A673 (cell line): ENCODE results near the gene MAPK8IP3. TPM values are rescaled to one million over a fixed set of nuclear protein-coding genes. Genes with fewer than 3 reads are reported as not detected.

ENCODE experiments used
- BruUV-seq: library from RNA; stranded (reverse); fragments of 400-500 nt; replicated peaks from 2 replicates; lab custom pipeline; 2021; lab: Mats Ljungman, UMichigan
- CTCF ChIA-PET: fragments of 300-600 bp; sonication (Branson Sonifier 250); formaldehyde crosslinking; loops from one replicate; lab custom pipeline; 2022; ENCODE audit warnings: antibody characterized with exemption; lab: Charles Lee
- POLR2A ChIA-PET: fragments of 300-600 bp; sonication (Branson Sonifier 250); formaldehyde crosslinking; loops from one replicate; lab custom pipeline; 2022; ENCODE audit warnings: antibody characterized with exemption; ENCODE audit not compliant: low non-redundant PET; lab: Charles Lee
- DNase-seq: peaks from one replicate; pipeline ENCODE4 v3.0.0-alpha.2; 2015; ENCODE audit warnings: low spot score
- H3K27ac ChIP-seq: fragments of 200-600 bp; sonication (generic); 2 replicates; pipeline ENCODE4 v1.5.1; 2016; ENCODE audit warnings: mixed run types, low read depth, mild to moderate bottlenecking, mixed read lengths, antibody characterized with exemption, low read length; ENCODE audit not compliant: poor library complexity, severe bottlenecking
- H3K27me3 ChIP-seq: fragments of 200-600 bp; sonication (generic); replicated peaks from 2 replicates; pipeline ENCODE4 v1.6.1; 2017; ENCODE audit warnings: mixed run types, low read depth, mild to moderate bottlenecking, mixed read lengths, antibody characterized with exemption, low read length; ENCODE audit not compliant: insufficient read depth, poor library complexity
- H3K36me3 ChIP-seq: fragments of 200-600 bp; sonication (generic); 2 replicates; pipeline ENCODE4 v1.6.1; 2016; ENCODE audit warnings: mixed run types, mild to moderate bottlenecking, mixed read lengths, antibody characterized with exemption, low read length; ENCODE audit not compliant: insufficient read depth, poor library complexity, severe bottlenecking
- H3K4me1 ChIP-seq: fragments of 200-600 bp; sonication (generic); 2 replicates; pipeline ENCODE4 v1.6.1; 2017; ENCODE audit warnings: mixed run types, mild to moderate bottlenecking, mixed read lengths, antibody characterized with exemption, low read length; ENCODE audit not compliant: insufficient read depth, poor library complexity, severe bottlenecking
- H3K4me3 ChIP-seq: fragments of 200-600 bp; sonication (generic); 2 replicates; pipeline ENCODE4 v1.5.1; 2016; ENCODE audit warnings: low read depth, mixed run types, mild to moderate bottlenecking, mixed read lengths, low read length; ENCODE audit not compliant: poor library complexity, severe bottlenecking
- H3K9me3 ChIP-seq: fragments of 200-600 bp; sonication (generic); 2 replicates; pipeline ENCODE4 v1.6.1; 2016; ENCODE audit warnings: mixed run types, low read depth, mild to moderate bottlenecking, mixed read lengths, antibody characterized with exemption, low read length; ENCODE audit not compliant: poor library complexity, severe bottlenecking
- CTCF ChIP-seq: fragments of 300-800, 200-600 bp; sonication (generic); conservative IDR thresholded peaks from 2 replicates; pipeline ENCODE4 v1.5.1; 2017; ENCODE audit warnings: low read depth, mild to moderate bottlenecking, antibody characterized with exemption, low read length, moderate library complexity, mixed read lengths
- EZH2 ChIP-seq: fragments of 200-600 bp; sonication (generic); IDR thresholded peaks from 2 replicates; pipeline ENCODE4 v1.6.1; 2017; ENCODE audit warnings: borderline replicate concordance, low read depth, mild to moderate bottlenecking, mixed read lengths, antibody characterized with exemption, low read length; ENCODE audit not compliant: poor library complexity, severe bottlenecking
- intact Hi-C: fragments of 100-400 bp; cut with micrococcal nuclease; formaldehyde crosslinking; loops from one replicate; pipeline ENCODE4 v1.10.0; 2022; ENCODE audit not compliant: unreplicated experiment
- total RNA-seq: library from RNA; stranded (reverse); gene quantifications from 2 replicates; pipeline ENCODE4 v1.2.3, GENCODE V29; 2021

The MAPK8IP3 gene
- total RNA-seq, 1 experiment from 2014 or later: 69.2 TPM

DNA sequence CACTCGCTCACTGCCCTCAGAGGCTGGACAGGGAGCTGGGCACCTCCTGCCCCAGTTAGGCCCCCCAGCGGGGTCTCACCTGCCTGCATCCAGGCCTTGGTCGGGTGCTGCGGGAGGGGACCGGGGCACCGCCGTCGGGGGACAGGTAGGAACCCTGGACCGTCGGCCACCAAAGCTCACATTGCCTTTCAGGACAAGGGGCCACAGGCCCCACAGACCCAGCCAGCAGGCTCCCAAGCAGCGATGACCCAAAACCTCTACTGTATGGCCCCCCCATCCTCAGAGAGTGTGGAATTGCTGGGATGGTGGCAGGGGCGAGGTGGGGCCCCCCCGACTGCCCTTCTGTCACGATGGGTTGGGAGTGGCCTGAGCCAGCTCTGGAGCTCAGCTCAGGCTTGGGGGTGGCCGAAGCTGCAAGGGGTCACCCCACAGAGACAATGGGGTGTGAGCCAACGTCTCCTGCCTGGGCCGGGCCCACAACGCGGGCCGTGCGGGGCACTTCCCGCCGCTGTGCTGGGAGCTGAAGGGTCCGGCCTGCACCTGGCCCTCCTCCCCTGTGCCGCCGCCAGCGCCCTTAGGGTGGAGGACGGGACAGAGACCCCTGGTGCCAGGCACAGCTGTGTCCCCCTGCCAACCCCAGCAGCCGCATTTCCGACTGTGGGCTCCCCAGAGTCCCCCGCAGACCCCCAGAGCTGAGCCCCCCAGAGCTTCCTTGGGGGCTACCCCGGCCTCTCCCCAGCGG lies 87.0 kb downstream of the MAPK8IP3 start:
- POLR2A ChIA-PET: no interaction called here
- Histone ChIP-seq H3K27me3 (no peaks in the 10 kb centered on the region), H3K27ac (no peak overlapping the region), H3K4me3 (no peak overlapping the region), H3K9me3 (peaks cover 3% of the 10 kb centered on the region), H3K4me1 (no peaks in the 10 kb centered on the region), H3K36me3 (peaks cover 14% of the 10 kb centered on the region)
- BruUV-seq: no TSS peak
- no peak for DNase-seq
- CTCF ChIA-PET: no interaction called here
- TF ChIP-seq EZH2 (no peak), CTCF (no peak)
- intact Hi-C loops: no loop called here

DNA sequence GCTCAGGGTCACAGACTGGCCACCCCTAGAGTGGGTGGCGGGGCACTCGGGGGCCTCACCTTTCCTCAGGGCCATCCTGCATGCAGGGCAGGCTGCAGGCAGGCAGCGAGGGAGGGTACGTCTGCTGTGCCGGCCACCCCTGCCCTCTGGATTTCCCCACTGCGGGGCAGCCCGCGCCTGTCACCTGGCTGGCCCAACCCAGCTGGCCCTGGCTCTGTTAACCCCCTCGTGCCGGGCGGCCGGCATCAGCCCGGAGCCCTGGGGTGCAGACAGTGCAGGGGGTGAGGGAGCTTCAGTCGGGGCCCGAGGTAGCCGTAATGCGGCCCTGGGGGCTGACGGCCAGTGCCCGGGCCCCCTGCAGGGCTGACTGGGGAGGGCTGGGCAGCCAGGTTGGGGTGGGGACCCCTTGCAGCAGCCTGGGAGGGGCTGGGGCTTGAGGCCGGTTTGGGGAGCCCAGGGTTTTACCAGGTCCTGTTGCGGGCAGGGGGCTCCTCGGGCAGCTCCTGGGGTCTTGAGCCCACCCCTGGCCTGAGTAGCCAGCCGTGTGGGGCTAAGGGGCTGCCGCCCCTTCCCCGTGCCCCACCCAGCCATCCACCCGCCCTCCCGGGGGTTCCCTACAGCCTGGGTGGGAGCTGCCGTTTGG lies 87.7 kb downstream of the MAPK8IP3 start, which contains the start of gene IGFALS:
Gene IGFALS (minus strand): TSS at position 128 of the 643 bp plus-strand sequence. CDS start 53 bp downstream, at position 75.
- H3K9me3 ChIP-seq: peaks cover 6% of the 10 kb centered on the region
- H3K4me3 ChIP-seq: no peak within 1 kb of the TSS
- H3K27me3 ChIP-seq: no peaks in the 10 kb centered on the region
- DNase-seq: no peak
- no peak within 1 kb of the TSS for H3K27ac ChIP-seq
- intact Hi-C loops: no loop called here
- TF ChIP-seq CTCF: no peak
- no peak for TF ChIP-seq EZH2
- CTCF ChIA-PET: interaction anchor here (0.5 kb wide), 1 partner anchor 117 kb away, joined by 6 read pairs; no protein-coding TSS in a partner anchor
- POLR2A ChIA-PET: no interaction called here
- no TSS peak for BruUV-seq
- no peaks in the 10 kb centered on the region for H3K4me1 ChIP-seq
- peaks cover 7% of the 10 kb centered on the region for H3K36me3 ChIP-seq

- H3K4me1 ChIP-seq: no peaks in the 10 kb centered on the region
- DNase-seq: no peak
- H3K9me3 ChIP-seq: peaks cover 6% of the 10 kb centered on the region
- no peaks in the 10 kb centered on the region for H3K27me3 ChIP-seq
- ChIA-PET CTCF (interaction anchor here (0.5 kb wide), 1 partner anchor 117 kb away, joined by 6 read pairs; no protein-coding TSS in a partner anchor), POLR2A (no interaction called here)
- intact Hi-C loops: no loop called here
- no peak overlapping the region for H3K4me3 ChIP-seq
- BruUV-seq: no TSS peak
- TF ChIP-seq CTCF (no peak), EZH2 (no peak)
- no peak overlapping the region for H3K27ac ChIP-seq
- H3K36me3 ChIP-seq: peaks cover under 1% of the 10 kb centered on the region
Observed at GRCh38 chr16:1794221-1794871, 88.4 kb downstream of the MAPK8IP3 start.
